PC-3 (cell line): ENCODE results near the gene ICA1L.

ENCODE experiments used
- EZH2 ChIP-seq: fragments of 300-600 bp; sonication (generic); IDR thresholded peaks from one replicate; pipeline ENCODE4 v1.6.1; 2017; ENCODE audit warnings: antibody characterized with exemption, mild to moderate bottlenecking, low read length; ENCODE audit not compliant: unreplicated experiment
- EZH2phosphoT487 ChIP-seq: fragments of 300-600 bp; sonication (generic); IDR thresholded peaks from 2 replicates; pipeline ENCODE4 v1.6.1; 2018; ENCODE audit warnings: mild to moderate bottlenecking, antibody characterized with exemption, low read length, borderline replicate concordance
- TF ChIP-seq, protein P1 (sequence below): fragments of 300-600 bp; sonication (generic); conservative IDR thresholded peaks from 2 replicates; pipeline ENCODE4 v1.5.1; 2017; ENCODE audit warnings: antibody characterized with exemption, low read depth, mild to moderate bottlenecking, low read length

DNA sequence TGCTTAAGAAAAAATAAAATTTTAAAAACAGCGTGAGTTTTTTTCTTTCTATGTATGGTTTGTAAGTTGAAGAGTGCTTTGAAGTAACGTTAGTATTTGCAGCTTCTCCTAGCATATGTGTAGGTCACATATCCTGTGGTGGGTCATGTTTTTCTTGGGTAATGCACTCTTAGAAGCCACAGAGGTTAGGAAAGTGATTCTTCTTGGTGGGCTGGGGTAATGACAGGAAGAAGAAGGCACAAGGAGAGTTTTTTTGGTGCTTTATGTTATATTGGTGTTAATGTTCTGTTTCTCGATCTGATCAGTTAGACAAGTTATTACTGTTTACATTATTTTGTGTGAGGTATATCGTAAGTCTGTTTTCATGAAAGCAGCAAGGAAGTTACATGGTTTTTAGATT lies 109.0 kb downstream of the ICA1L start:
- TF ChIP-seq, protein P1, sequence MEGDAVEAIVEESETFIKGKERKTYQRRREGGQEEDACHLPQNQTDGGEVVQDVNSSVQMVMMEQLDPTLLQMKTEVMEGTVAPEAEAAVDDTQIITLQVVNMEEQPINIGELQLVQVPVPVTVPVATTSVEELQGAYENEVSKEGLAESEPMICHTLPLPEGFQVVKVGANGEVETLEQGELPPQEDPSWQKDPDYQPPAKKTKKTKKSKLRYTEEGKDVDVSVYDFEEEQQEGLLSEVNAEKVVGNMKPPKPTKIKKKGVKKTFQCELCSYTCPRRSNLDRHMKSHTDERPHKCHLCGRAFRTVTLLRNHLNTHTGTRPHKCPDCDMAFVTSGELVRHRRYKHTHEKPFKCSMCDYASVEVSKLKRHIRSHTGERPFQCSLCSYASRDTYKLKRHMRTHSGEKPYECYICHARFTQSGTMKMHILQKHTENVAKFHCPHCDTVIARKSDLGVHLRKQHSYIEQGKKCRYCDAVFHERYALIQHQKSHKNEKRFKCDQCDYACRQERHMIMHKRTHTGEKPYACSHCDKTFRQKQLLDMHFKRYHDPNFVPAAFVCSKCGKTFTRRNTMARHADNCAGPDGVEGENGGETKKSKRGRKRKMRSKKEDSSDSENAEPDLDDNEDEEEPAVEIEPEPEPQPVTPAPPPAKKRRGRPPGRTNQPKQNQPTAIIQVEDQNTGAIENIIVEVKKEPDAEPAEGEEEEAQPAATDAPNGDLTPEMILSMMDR, result no peak
- TF ChIP-seq EZH2 (no peak), EZH2phosphoT487 (no peak)
